Inferior parietal cortex (tissue), 1 donor: ENCODE results near the gene SLC16A6.
"Not testable (repeated sequence)": the region's sequence is repeated elsewhere in the genome, so short reads cannot be mapped to it uniquely, and the experiment has no call there.

Experiments used
- DNase-seq: peaks from one replicate; pipeline ENCODE4 v3.0.0-alpha.2; 2016; ENCODE audit errors: extremely low spot score

The SLC16A6 gene, protein sequence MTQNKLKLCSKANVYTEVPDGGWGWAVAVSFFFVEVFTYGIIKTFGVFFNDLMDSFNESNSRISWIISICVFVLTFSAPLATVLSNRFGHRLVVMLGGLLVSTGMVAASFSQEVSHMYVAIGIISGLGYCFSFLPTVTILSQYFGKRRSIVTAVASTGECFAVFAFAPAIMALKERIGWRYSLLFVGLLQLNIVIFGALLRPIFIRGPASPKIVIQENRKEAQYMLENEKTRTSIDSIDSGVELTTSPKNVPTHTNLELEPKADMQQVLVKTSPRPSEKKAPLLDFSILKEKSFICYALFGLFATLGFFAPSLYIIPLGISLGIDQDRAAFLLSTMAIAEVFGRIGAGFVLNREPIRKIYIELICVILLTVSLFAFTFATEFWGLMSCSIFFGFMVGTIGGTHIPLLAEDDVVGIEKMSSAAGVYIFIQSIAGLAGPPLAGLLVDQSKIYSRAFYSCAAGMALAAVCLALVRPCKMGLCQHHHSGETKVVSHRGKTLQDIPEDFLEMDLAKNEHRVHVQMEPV

GRCh38 chr17:68290955-68291835, at the start of gene SLC16A6, which contains the start of gene ARSG:
TSS of gene SLC16A6 (minus strand) at chr17:68291127. CDS start at chr17:68278320, 12,807 bp downstream.
TSS of gene ARSG (plus strand) at chr17:68291495. CDS start at chr17:68307494, 15,999 bp downstream.
- DNase-seq: peak; percentile 46

DNA sequence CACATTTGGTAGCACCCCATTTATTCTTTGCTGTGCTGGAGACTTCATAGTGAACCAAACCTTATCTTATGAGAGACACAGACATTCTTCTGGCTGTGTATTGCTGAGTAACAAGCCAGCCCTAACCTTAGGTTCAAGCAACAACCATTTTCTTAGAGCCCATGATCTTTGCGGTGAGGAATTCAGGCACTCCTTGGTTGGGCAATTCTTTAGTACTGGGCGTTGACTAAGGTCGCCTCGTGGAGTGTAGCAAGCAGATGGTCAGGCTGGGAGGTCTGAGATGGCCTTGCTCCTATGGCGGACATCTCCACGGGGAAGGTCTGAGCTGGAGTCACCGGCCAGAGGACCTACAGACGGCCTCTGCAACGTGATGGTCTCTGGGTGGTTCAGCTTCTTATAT, 43.5 kb upstream of the SLC16A6 start:
- no peak for DNase-seq

GRCh38 chr17:68331932-68332331, 41.0 kb upstream of the SLC16A6 start:
- DNase-seq: not testable (repeated sequence)

DNA sequence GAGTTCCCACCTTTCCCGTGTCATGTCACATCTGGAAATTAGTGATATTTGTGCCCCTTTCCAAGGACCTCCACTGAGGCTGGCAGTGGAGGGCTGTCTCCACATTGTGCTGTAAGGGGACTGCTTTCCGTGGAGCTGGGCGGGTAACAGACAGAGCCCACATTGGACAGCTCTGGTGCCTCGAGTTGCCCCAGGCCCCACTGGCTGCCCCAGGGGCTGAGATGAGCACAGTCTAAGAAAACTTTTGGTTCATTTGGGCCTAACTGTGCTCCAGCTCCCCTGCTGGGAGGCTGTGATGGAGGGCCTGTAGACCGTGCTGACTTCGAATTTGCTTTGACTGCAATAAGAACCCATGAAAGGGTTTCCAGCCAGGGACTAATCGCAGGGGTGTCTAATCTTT, 38.4 kb upstream of the SLC16A6 start:
- no peak for DNase-seq

- no peak for DNase-seq
These were observed 37.7 kb upstream of the SLC16A6 start for GRCh38 chr17:68328676-68329075.

GRCh38 chr17:68327823-68328557, 37.1 kb upstream of the SLC16A6 start:
- DNase-seq: no peak

GRCh38 chr17:68326681-68327080, 35.8 kb upstream of the SLC16A6 start:
- no peak for DNase-seq

- DNase-seq: no peak
These were observed 35.0 kb upstream of the SLC16A6 start for GRCh38 chr17:68325961-68326360.

GRCh38 chr17:68324654-68325336, 33.9 kb upstream of the SLC16A6 start:
- no peak for DNase-seq

GRCh38 chr17:68324114-68324513, 33.2 kb upstream of the SLC16A6 start:
- no peak for DNase-seq

- no peak for DNase-seq
These were observed 31.7 kb upstream of the SLC16A6 start for GRCh38 chr17:68322630-68323029.

DNA sequence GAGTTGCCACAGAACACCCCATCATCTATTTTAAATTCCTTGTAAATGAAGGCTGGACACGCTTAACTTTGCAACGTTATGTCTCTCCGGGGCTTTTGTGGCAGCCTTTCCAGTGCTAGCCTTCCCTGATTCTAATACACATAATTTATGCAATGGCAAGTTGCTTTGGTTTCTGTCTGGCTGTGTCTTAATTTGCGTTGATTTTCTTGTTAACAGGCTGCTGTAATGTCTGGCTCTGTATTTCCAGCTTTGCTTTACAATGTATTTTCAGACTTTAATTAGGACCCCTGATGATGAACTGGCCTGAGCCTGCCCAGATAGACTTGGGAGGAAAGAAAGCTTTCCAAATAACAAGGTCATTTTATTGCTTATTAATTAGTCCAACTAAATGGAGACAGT, 30.6 kb upstream of the SLC16A6 start:
- no peak for DNase-seq

DNA sequence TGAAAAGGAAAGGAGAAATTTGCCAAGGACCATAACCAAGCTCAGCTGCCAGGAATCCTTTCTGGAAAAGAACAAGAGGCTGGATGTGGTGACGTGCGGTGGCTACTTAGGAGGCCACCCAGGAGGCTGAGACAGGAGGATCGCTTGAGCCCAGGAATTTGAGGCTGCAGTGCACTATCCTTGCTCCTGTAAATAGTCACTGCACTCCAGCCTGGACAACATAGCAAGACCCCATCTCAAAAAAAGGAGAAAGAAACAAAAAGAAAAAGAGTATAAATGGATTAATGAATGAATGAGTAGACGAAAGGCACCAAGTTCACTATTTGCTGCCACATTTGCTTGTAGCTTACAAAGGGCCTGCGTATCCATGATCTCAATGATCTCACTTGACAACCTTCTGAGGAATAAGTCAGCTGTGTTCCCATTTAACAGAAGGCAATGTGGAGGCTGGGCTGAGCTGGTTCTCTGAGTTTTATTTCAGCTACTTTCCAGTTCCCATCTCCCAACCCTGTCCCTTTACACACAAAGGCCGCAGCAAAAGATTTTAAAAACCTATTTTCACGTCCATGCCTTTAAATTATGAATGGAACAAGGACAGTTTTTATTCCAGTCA, 30.1 kb upstream of the SLC16A6 start:
- no peak for DNase-seq

DNA sequence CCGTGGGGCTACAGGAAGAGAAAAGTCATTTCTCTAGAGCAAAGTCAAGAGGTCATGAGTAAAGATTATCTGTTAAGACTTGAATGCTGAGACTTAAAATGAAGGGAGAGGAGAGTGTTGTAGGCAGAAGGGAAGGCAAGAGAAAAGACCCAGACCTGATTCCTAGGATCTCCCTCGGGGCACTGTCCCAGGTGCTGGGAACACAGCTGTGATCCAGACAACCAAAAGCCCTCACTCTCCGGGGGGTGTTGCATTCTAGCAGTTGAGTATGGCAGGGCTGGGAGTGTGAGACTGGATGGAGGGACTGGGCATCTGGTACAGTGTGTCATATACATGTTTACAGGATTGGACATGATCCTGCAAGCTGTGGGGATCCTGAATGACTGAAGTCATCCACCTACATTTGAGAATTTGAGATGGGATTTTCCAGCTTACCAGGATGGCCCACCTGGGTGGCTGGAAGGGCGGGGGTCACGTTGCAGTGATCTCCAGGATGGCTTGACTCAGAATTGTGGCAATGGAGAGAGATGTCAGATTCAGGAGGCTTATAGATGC, 29.5 kb upstream of the SLC16A6 start:
- DNase-seq: no peak

DNA sequence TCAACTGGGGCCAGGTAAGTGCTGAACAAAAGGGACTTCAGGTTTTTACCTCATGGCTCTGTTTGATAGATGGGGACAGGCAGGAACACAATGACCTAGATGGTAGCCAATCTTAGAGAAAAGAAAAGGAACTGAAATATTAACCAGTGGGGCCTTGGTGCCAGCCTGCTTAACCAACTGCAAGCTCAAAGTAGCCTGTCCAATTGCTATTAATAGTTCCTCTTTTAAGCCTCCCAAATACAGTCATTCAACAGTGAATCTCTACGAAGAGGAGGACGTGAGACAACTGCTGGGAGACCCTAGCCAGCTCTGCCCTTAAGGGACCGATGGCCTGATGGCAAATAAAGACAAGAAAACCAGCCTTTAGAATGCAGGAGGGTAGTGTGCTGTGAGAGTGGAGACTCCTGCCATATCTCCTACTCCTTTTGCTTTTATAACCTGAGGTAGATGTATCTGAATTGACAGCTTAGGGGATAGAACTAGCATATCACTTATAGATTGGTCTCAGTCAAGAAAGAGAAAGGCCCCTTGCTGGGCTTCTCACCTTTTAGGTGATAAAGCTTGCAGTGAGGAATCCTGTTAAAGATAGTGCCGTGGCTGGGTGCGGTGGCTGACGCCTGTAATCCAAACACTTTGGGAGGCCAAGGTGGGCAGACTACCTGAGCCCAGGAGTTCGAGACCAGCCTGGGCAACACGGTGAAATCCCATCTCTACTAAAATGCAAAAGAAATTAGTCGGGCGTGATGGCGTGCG, 28.7 kb upstream of the SLC16A6 start:
- no peak for DNase-seq

GRCh38 chr17:68318103-68318991, 27.4 kb upstream of the SLC16A6 start:
- DNase-seq: no peak

DNA sequence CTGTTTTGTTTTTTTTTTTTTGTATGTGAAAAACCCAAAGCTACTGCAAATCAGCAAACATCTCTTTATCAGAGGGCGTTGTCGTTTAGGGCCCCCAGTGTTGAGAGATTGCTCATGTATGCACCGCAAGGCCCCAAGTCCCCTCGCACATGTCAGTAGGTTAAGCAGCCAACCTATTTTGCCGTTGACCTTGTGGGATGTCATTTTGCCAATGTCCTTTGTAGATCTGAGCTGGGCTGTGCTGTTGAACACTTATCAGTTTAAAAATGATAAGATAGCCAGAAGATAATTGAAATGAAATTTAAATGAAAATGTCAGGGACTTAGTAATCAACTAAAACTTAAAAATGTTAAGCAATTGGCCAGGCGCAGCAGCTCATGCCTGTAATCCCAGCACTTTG, 26.5 kb upstream of the SLC16A6 start:
- no peak for DNase-seq

DNA sequence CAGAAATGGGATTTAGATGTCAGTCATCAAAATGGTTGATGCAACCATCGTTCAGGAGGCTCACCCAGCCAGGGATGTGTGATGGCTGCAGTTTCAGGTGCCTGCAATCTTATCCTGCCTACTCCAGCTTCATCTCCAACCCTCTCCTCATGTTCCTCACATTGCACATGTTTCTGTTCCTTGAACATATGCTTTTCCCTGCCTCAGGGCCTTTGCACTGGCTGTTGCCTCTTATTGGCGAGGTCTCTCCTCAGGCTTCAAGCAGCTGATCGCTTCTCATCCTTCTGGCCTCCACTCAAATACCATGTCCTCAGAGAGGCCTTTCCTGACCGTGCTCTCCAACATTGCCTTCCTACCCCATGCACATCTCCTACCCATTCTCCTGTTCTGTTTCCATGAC, 25.0 kb upstream of the SLC16A6 start:
- no peak for DNase-seq
